ENCODE measurements around the gene XCR1.

Gene XCR1

GRCh38 chr3:46027021-46027705 is at the start of gene XCR1:
TSS of gene XCR1 (minus strand) at chr3:46027483. CDS start at chr3:46021947, 5,536 bp downstream.
- no peak for TF ChIP-seq ZNF274 (IDR thresholded peaks at IDR 0.05; ENCODE audit: low read depth, low read length)
- no peak within 1 kb of the TSS for H3K4me3 ChIP-seq (ENCODE audit: low read length)

GRCh38 chr3:46076606-46077005 is 49.3 kb upstream of the XCR1 start:
- no peak for TF ChIP-seq ZNF274 (IDR thresholded peaks at IDR 0.05; ENCODE audit: low read depth, low read length)
- no peak overlapping the region for H3K4me3 ChIP-seq (ENCODE audit: low read length)

GRCh38 chr3:46075816-46076215 is 48.5 kb upstream of the XCR1 start:
- H3K4me3 ChIP-seq (ENCODE audit: low read length), result no peak overlapping the region
- no peak for TF ChIP-seq ZNF274 (IDR thresholded peaks at IDR 0.05; ENCODE audit: low read depth, low read length)

GRCh38 chr3:46071222-46071858 is 44.1 kb upstream of the XCR1 start:
- no peak overlapping the region for H3K4me3 ChIP-seq (ENCODE audit: low read length)
- no peak for TF ChIP-seq ZNF274 (IDR thresholded peaks at IDR 0.05; ENCODE audit: low read depth, low read length)

- no peak overlapping the region for H3K4me3 ChIP-seq (ENCODE audit: low read length)
- no peak for TF ChIP-seq ZNF274 (IDR thresholded peaks at IDR 0.05; ENCODE audit: low read depth, low read length)
These were observed 43.4 kb upstream of the XCR1 start for GRCh38 chr3:46070595-46071093.

- H3K4me3 ChIP-seq (ENCODE audit: low read length), result no peak overlapping the region
- no peak for TF ChIP-seq ZNF274 (IDR thresholded peaks at IDR 0.05; ENCODE audit: low read depth, low read length)
These were observed 41.2 kb upstream of the XCR1 start for GRCh38 chr3:46068501-46068900.

GRCh38 chr3:46067401-46067800 is 40.1 kb upstream of the XCR1 start:
- no peak for TF ChIP-seq ZNF274 (IDR thresholded peaks at IDR 0.05; ENCODE audit: low read depth, low read length)
- no peak overlapping the region for H3K4me3 ChIP-seq (ENCODE audit: low read length)

GRCh38 chr3:46065750-46066256 is 38.5 kb upstream of the XCR1 start:
- no peak for TF ChIP-seq ZNF274 (IDR thresholded peaks at IDR 0.05; ENCODE audit: low read depth, low read length)
- H3K4me3 ChIP-seq (ENCODE audit: low read length), result no peak overlapping the region

- no peak overlapping the region for H3K4me3 ChIP-seq (ENCODE audit: low read length)
- TF ChIP-seq ZNF274 (IDR thresholded peaks at IDR 0.05; ENCODE audit: low read depth, low read length), result no peak
These were observed 38.0 kb upstream of the XCR1 start for GRCh38 chr3:46065294-46065705.

- no peak for TF ChIP-seq ZNF274 (IDR thresholded peaks at IDR 0.05; ENCODE audit: low read depth, low read length)
- no peak overlapping the region for H3K4me3 ChIP-seq (ENCODE audit: low read length)
These were observed 35.4 kb upstream of the XCR1 start for GRCh38 chr3:46062679-46063078.

GRCh38 chr3:46061887-46062286 is 34.6 kb upstream of the XCR1 start:
- no peak overlapping the region for H3K4me3 ChIP-seq (ENCODE audit: low read length)
- TF ChIP-seq ZNF274 (IDR thresholded peaks at IDR 0.05; ENCODE audit: low read depth, low read length), result no peak

- H3K4me3 ChIP-seq (ENCODE audit: low read length), result no peak overlapping the region
- TF ChIP-seq ZNF274 (IDR thresholded peaks at IDR 0.05; ENCODE audit: low read depth, low read length), result no peak
These were observed 33.9 kb upstream of the XCR1 start for GRCh38 chr3:46061108-46061720.

- no peak for TF ChIP-seq ZNF274 (IDR thresholded peaks at IDR 0.05; ENCODE audit: low read depth, low read length)
- no peak overlapping the region for H3K4me3 ChIP-seq (ENCODE audit: low read length)
These were observed 33.3 kb upstream of the XCR1 start for GRCh38 chr3:46060551-46060950.

GRCh38 chr3:46059432-46059831 is 32.1 kb upstream of the XCR1 start:
- no peak overlapping the region for H3K4me3 ChIP-seq (ENCODE audit: low read length)
- no peak for TF ChIP-seq ZNF274 (IDR thresholded peaks at IDR 0.05; ENCODE audit: low read depth, low read length)

GRCh38 chr3:46058981-46059380 is 31.7 kb upstream of the XCR1 start:
- no peak for TF ChIP-seq ZNF274 (IDR thresholded peaks at IDR 0.05; ENCODE audit: low read depth, low read length)
- H3K4me3 ChIP-seq (ENCODE audit: low read length), result no peak overlapping the region

Measured in GM08714 (cell line).